ENCODE measurements around the gene KIF26B. TPM values are rescaled to one million over a fixed set of nuclear protein-coding genes. Genes with fewer than 3 reads are reported as not detected.
"Not testable (repeated sequence)": the region's sequence is repeated elsewhere in the genome, so short reads cannot be mapped to it uniquely, and the experiment has no call there.

Gene KIF26B
- total RNA-seq, 1 experiment from 2014 or later: 2.3 TPM

- Histone ChIP-seq H2AFZ (ENCODE audit: low read length) (no peak overlapping the region), H4K20me1 (ENCODE audit: insufficient read depth, low read depth, low read length) (no peaks in the 10 kb centered on the region), H3K4me1 (ENCODE audit: low read length) (no peaks in the 10 kb centered on the region), H3K4me3 (ENCODE audit: low read length) (no peak overlapping the region), H3K79me2 (ENCODE audit: low read length) (no peaks in the 10 kb centered on the region), H3K9me3 (ENCODE audit: low read length) (no peaks in the 10 kb centered on the region), H3K9me2 (replicated peaks; ENCODE audit: insufficient read depth, low read length) (no peaks in the 10 kb centered on the region), H3K4me2 (ENCODE audit: low read depth, low read length, poor library complexity, severe bottlenecking) (no peak overlapping the region), H3K36me3 (ENCODE audit: insufficient read depth, low read length) (no peaks in the 10 kb centered on the region), H3K9ac (ENCODE audit: low read length) (no peak overlapping the region), H3K27me3 (ENCODE audit: low read length) (no peaks in the 10 kb centered on the region), H3K27ac (ENCODE audit: low read length) (no peak overlapping the region)
- DNase-seq: no peak
Observed at GRCh38 chr1:245327842-245328241, 173.1 kb downstream of the KIF26B start.

GRCh38 chr1:245330951-245331350 is 176.2 kb downstream of the KIF26B start:
- H3K9ac ChIP-seq (ENCODE audit: low read length): no peak overlapping the region
- H4K20me1 ChIP-seq (ENCODE audit: insufficient read depth, low read depth, low read length): no peaks in the 10 kb centered on the region
- no peaks in the 10 kb centered on the region for H3K9me2 ChIP-seq (replicated peaks; ENCODE audit: insufficient read depth, low read length)
- H3K4me2 ChIP-seq (ENCODE audit: low read depth, low read length, poor library complexity, severe bottlenecking): no peak overlapping the region
- H3K79me2 ChIP-seq (ENCODE audit: low read length): no peaks in the 10 kb centered on the region
- DNase-seq: no peak
- H3K4me3 ChIP-seq (ENCODE audit: low read length): no peak overlapping the region
- H3K36me3 ChIP-seq (ENCODE audit: insufficient read depth, low read length): no peaks in the 10 kb centered on the region
- H3K9me3 ChIP-seq (ENCODE audit: low read length): no peaks in the 10 kb centered on the region
- no peaks in the 10 kb centered on the region for H3K27me3 ChIP-seq (ENCODE audit: low read length)
- no peaks in the 10 kb centered on the region for H3K4me1 ChIP-seq (ENCODE audit: low read length)
- no peak overlapping the region for H2AFZ ChIP-seq (ENCODE audit: low read length)
- no peak overlapping the region for H3K27ac ChIP-seq (ENCODE audit: low read length)

GRCh38 chr1:245332085-245332484 is 177.3 kb downstream of the KIF26B start:
- Histone ChIP-seq H3K4me3 (ENCODE audit: low read length) (no peak overlapping the region), H3K36me3 (ENCODE audit: insufficient read depth, low read length) (no peaks in the 10 kb centered on the region), H3K4me1 (ENCODE audit: low read length) (no peaks in the 10 kb centered on the region), H4K20me1 (ENCODE audit: insufficient read depth, low read depth, low read length) (no peaks in the 10 kb centered on the region), H3K9ac (ENCODE audit: low read length) (no peak overlapping the region), H3K9me3 (ENCODE audit: low read length) (no peaks in the 10 kb centered on the region), H3K27ac (ENCODE audit: low read length) (no peak overlapping the region), H2AFZ (ENCODE audit: low read length) (no peak overlapping the region), H3K79me2 (ENCODE audit: low read length) (no peaks in the 10 kb centered on the region), H3K27me3 (ENCODE audit: low read length) (no peaks in the 10 kb centered on the region), H3K4me2 (ENCODE audit: low read depth, low read length, poor library complexity, severe bottlenecking) (no peak overlapping the region), H3K9me2 (replicated peaks; ENCODE audit: insufficient read depth, low read length) (no peaks in the 10 kb centered on the region)
- no peak for DNase-seq

- no peak overlapping the region for H3K27ac ChIP-seq (ENCODE audit: low read length)
- no peaks in the 10 kb centered on the region for H3K36me3 ChIP-seq (ENCODE audit: insufficient read depth, low read length)
- no peaks in the 10 kb centered on the region for H3K79me2 ChIP-seq (ENCODE audit: low read length)
- no peaks in the 10 kb centered on the region for H3K4me1 ChIP-seq (ENCODE audit: low read length)
- no peak overlapping the region for H3K4me2 ChIP-seq (ENCODE audit: low read depth, low read length, poor library complexity, severe bottlenecking)
- no peaks in the 10 kb centered on the region for H3K9me2 ChIP-seq (replicated peaks; ENCODE audit: insufficient read depth, low read length)
- H2AFZ ChIP-seq (ENCODE audit: low read length): no peak overlapping the region
- no peak overlapping the region for H3K4me3 ChIP-seq (ENCODE audit: low read length)
- DNase-seq: no peak
- H4K20me1 ChIP-seq (ENCODE audit: insufficient read depth, low read depth, low read length): no peaks in the 10 kb centered on the region
- H3K9ac ChIP-seq (ENCODE audit: low read length): no peak overlapping the region
- no peaks in the 10 kb centered on the region for H3K27me3 ChIP-seq (ENCODE audit: low read length)
- H3K9me3 ChIP-seq (ENCODE audit: low read length): no peaks in the 10 kb centered on the region
Observed at GRCh38 chr1:245332513-245332912, 177.7 kb downstream of the KIF26B start.

GRCh38 chr1:245334235-245334634 is 179.4 kb downstream of the KIF26B start:
- Histone ChIP-seq H3K9me2 (replicated peaks; ENCODE audit: insufficient read depth, low read length) (no peaks in the 10 kb centered on the region), H3K9me3 (ENCODE audit: low read length) (no peaks in the 10 kb centered on the region), H3K79me2 (ENCODE audit: low read length) (no peaks in the 10 kb centered on the region), H3K4me1 (ENCODE audit: low read length) (no peaks in the 10 kb centered on the region), H3K27me3 (ENCODE audit: low read length) (no peaks in the 10 kb centered on the region), H3K4me3 (ENCODE audit: low read length) (no peak overlapping the region), H3K9ac (ENCODE audit: low read length) (no peak overlapping the region), H3K4me2 (ENCODE audit: low read depth, low read length, poor library complexity, severe bottlenecking) (no peak overlapping the region), H2AFZ (ENCODE audit: low read length) (no peak overlapping the region), H3K27ac (ENCODE audit: low read length) (no peak overlapping the region), H3K36me3 (ENCODE audit: insufficient read depth, low read length) (no peaks in the 10 kb centered on the region), H4K20me1 (ENCODE audit: insufficient read depth, low read depth, low read length) (no peaks in the 10 kb centered on the region)
- DNase-seq: no peak

- no peaks in the 10 kb centered on the region for H3K4me1 ChIP-seq (ENCODE audit: low read length)
- no peak overlapping the region for H3K9ac ChIP-seq (ENCODE audit: low read length)
- H4K20me1 ChIP-seq (ENCODE audit: insufficient read depth, low read depth, low read length): no peaks in the 10 kb centered on the region
- no peaks in the 10 kb centered on the region for H3K9me2 ChIP-seq (replicated peaks; ENCODE audit: insufficient read depth, low read length)
- no peak overlapping the region for H3K4me3 ChIP-seq (ENCODE audit: low read length)
- H3K27me3 ChIP-seq (ENCODE audit: low read length): no peaks in the 10 kb centered on the region
- no peak overlapping the region for H3K27ac ChIP-seq (ENCODE audit: low read length)
- H3K4me2 ChIP-seq (ENCODE audit: low read depth, low read length, poor library complexity, severe bottlenecking): no peak overlapping the region
- H3K79me2 ChIP-seq (ENCODE audit: low read length): no peaks in the 10 kb centered on the region
- H3K36me3 ChIP-seq (ENCODE audit: insufficient read depth, low read length): no peaks in the 10 kb centered on the region
- no peak for DNase-seq
- no peak overlapping the region for H2AFZ ChIP-seq (ENCODE audit: low read length)
- no peaks in the 10 kb centered on the region for H3K9me3 ChIP-seq (ENCODE audit: low read length)
Observed at GRCh38 chr1:245334827-245335490, 180.2 kb downstream of the KIF26B start.

GRCh38 chr1:245335684-245336083 is 180.9 kb downstream of the KIF26B start:
- H3K9me3 ChIP-seq (ENCODE audit: low read length); H3K9ac ChIP-seq (ENCODE audit: low read length); H4K20me1 ChIP-seq (ENCODE audit: insufficient read depth, low read depth, low read length); DNase-seq; H3K4me3 ChIP-seq (ENCODE audit: low read length); H3K4me1 ChIP-seq (ENCODE audit: low read length); H3K27ac ChIP-seq (ENCODE audit: low read length); H3K27me3 ChIP-seq (ENCODE audit: low read length); H2AFZ ChIP-seq (ENCODE audit: low read length); H3K79me2 ChIP-seq (ENCODE audit: low read length); H3K36me3 ChIP-seq (ENCODE audit: insufficient read depth, low read length); H3K9me2 ChIP-seq (replicated peaks; ENCODE audit: insufficient read depth, low read length); H3K4me2 ChIP-seq (ENCODE audit: low read depth, low read length, poor library complexity, severe bottlenecking): not testable (repeated sequence)

GRCh38 chr1:245336149-245336983 is 181.6 kb downstream of the KIF26B start:
- Histone ChIP-seq H3K4me1 (ENCODE audit: low read length) (no peaks in the 10 kb centered on the region), H3K79me2 (ENCODE audit: low read length) (no peaks in the 10 kb centered on the region), H3K4me3 (ENCODE audit: low read length) (no peak overlapping the region), H3K9me2 (replicated peaks; ENCODE audit: insufficient read depth, low read length) (no peaks in the 10 kb centered on the region), H4K20me1 (ENCODE audit: insufficient read depth, low read depth, low read length) (no peaks in the 10 kb centered on the region), H3K27ac (ENCODE audit: low read length) (no peak overlapping the region), H3K36me3 (ENCODE audit: insufficient read depth, low read length) (no peaks in the 10 kb centered on the region), H3K27me3 (ENCODE audit: low read length) (no peaks in the 10 kb centered on the region), H2AFZ (ENCODE audit: low read length) (no peak overlapping the region), H3K9me3 (ENCODE audit: low read length) (no peaks in the 10 kb centered on the region), H3K9ac (ENCODE audit: low read length) (no peak overlapping the region), H3K4me2 (ENCODE audit: low read depth, low read length, poor library complexity, severe bottlenecking) (no peak overlapping the region)
- DNase-seq: no peak
